CMK (cell line): ENCODE data around the gene LRRC10.

Experiments
- DNase-seq: peaks from one replicate; pipeline ENCODE4 v3.0.0-alpha.2; 2010; ENCODE audit warnings: low read depth

Gene LRRC10, protein sequence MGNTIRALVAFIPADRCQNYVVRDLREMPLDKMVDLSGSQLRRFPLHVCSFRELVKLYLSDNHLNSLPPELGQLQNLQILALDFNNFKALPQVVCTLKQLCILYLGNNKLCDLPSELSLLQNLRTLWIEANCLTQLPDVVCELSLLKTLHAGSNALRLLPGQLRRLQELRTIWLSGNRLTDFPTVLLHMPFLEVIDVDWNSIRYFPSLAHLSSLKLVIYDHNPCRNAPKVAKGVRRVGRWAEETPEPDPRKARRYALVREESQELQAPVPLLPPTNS

DNA sequence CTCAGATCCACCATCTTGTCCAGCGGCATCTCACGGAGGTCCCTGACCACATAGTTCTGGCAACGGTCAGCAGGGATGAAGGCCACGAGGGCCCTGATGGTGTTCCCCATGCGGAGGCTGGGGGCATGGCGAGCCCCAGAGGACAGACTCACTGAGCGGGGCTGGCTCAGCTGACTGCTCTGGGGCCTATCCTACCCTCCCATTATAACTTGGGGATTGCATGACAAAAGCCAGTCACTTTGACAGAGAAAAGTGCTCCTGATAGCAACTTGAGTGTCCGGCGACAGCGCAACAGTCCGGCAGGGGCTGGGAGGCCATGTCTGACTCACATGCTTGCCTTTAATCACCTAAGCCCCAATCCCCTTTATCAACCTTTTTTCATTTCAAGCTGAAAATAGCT is at the start of gene LRRC10:
TSS of gene LRRC10 (minus strand) at position 179 of the 400 bp plus-strand sequence. CDS start at position 110, 69 bp downstream.
- no peak for DNase-seq

DNA sequence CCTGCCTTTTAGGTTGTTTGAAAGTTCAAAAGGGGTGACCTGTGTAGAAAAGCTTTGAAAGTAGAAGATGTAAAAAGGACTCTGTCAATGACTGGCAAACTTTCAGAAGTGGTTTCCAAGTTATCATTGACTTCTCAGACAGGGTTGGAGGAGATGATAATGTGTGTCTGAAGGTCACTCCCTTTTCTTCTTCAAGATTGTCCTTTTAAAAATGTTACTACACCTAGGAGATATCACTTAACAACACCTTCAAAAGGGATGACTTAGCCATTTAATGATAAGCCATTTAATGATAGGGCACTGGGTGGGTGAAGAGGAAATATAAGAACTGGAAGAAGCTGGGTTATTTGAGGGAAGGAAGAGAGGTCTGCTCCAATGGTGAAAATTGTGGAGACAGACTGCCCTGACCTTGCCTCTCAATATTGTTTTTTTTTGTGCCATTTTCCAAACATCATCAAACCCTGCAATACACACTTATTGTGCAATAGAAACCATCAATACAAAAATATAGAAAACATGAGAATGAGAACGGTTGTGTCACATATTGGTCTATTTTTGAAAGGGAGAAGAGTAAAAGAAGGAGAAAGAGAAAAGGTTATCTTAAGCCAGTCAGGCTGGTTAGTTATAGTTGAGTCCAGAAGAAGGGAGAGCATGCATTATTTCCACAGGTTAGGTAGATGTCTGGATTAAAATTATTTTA is 49.6 kb upstream of the LRRC10 start:
- DNase-seq, result no peak

DNA sequence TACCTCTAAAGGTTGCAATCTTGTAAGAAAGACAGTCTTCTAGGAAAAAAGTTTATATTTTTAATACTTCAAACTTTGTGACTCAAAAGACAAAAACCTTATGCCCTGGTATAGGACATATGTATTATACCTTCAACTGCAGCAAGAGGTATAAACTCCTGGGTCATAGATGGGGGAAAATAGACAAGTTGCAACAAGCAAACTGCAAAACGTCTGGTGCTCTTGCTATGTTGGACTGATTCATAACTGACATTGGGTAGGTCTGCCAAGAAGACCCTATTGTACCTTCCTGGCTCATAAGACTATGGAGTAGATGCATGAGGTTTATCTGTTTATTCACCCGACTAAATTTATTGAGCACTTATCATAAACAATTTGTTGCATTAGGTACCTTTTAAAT is 47.5 kb upstream of the LRRC10 start:
- no peak for DNase-seq

DNA sequence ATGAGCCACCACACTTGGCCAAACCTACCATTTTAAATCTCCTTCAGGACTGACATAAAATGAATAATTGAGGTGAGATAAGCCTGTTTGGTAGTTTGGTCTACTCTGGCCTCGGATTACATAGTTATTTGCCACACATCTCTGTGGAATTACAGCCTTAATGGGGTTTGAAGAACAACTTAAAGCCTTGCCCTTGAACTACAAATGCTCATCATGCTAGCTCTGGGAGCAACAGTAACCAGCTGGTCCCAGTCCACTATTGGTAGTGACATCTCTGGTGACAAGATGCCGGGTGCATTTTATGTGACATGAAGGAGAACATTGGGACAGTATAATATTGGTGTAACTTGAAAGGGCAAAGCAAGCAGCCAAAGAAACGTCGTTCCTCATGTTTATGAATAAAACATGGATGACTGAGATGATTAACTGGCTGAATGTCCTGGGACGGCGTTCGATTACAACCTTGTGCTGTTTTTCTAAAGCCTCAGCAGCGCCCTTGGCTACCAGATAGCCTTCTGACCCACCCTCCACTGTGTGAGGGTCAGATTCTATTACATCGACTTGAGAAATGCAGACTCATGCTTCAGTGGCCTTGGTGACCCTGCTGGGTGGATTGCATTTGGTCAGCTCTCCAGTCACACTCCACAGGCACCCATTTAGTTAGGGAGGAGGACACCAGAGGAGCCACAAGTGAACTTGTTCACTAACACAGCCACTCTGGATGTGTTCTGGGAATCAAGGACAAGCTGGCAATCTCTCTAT is 46.9 kb upstream of the LRRC10 start:
- no peak for DNase-seq

DNA sequence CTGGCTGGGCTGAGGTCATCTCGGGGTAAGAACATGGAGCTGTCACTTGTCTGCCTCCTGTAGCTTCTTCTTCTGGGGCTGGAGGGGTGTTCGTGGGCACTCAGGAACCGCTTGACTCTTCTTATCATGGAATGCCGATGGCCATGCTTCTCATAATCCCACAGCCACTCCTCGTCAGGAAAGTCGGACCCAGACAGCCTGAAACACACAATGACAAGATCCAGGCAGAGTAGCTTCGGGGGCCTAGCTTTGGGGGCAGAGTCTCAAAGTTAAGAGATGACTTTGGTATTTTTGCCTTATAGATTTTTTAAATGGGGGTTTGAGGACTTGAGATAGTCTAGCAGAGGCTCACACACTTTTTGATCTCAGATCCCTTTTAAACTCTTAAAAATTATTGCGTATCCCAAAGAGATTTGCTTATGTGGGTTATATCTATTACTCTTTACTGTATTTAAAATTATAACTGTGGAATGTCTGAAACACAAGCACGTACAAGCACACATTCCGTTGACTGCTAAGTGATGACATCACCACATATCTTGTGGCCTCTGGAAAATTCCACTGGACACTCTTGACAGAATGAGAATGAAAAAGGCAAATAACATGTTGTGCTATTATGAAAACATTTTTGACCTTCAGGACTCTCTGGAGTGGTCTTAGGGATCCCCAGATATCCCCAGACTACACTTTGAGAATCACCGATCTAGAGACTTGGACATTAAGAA is 45.1 kb upstream of the LRRC10 start:
- DNase-seq, result no peak

DNA sequence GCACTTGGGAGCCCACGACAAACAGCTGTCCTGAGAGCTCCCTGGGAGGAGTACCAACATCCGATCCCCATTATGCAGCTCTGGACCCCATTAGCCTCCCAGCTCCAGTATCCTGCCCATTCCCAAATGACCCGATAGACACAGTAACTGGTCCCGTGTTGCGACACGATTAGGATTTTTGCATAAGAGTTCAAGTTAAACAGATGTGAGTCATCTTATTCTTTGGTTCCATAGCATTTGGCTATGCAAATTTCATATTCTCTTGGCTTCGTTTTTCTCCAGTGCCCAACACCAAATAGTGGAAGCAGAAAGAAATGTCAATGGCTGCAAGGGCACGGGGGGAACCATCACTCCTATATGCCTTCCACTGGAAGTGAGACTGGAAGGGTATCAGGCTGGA is 43.0 kb upstream of the LRRC10 start:
- DNase-seq, result no peak

DNA sequence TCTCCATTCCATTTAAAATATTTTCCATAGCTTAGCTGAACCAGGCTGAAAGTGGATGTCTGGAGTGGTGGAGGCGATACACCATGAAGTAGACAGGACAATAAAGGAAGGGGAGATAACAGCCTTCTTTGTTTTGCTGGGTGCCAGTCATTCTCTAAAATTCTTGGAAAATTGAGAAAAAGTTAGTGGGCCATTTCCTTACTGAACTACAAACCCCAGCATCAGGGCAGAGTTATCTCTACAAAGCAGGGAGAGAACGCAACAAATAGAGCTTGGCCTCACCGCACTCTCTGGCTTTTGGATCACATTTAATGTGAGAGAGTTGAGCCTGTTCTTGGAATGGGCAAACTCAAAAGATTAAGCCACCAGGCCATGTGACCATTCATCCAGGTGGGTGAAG is 41.2 kb upstream of the LRRC10 start:
- DNase-seq, result no peak

DNA sequence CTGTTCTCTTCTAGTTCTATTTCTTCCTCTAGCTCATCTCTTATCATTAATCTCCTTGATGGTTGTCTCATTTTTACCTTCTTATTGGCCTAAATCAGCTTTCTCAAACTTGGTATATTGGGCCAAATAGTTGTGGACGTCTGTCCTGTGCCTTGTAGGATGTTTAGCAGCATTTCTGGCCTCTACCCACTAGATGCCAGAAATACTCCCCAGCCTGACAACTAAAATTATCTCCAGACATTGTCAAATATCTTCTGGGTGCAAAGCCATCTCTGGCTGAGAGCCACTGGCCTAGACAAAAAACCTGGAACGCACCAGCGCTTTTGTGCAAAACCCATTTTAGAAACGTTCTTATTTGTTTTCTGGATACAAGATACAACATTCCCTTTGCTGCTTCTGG is 38.8 kb upstream of the LRRC10 start:
- DNase-seq, result no peak

DNA sequence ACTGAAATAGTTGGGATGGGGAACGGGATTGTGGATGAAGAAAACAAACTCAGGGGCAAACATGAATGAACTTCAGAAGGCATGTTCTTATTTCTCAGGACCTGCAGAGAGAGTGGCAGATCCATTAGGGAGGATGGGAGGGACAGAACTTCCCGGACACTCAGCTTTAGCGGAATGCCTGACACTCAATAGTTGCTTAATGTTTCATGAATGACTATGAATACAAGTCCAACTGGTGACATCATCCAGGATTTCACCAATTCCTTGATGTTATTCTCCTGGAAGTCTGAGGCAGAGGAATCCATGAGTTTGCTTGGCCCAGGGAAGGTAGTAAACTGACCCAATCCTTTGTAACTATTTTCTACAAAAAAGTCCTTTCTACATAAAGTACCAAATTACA is 37.8 kb upstream of the LRRC10 start:
- DNase-seq, result no peak

DNA sequence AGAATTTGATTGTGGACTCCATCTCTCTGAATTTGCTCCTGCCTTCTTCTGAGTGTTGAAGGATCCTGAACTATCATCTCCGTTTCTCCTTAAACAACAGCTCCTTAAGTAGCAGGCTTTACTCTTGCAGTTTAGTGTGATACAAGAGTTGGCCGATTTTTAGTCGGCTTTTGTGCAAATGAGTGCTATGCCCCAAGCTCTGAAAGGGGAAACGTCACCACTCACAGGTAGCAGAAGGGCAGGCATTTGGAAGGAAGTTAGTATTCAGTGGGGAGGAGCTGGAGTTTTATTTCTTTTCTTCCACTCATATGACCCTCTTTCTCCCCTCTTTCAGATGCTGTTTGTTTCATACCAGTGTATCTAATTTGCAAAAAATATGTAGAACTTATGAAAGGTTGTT is 36.5 kb upstream of the LRRC10 start:
- DNase-seq, result no peak

DNA sequence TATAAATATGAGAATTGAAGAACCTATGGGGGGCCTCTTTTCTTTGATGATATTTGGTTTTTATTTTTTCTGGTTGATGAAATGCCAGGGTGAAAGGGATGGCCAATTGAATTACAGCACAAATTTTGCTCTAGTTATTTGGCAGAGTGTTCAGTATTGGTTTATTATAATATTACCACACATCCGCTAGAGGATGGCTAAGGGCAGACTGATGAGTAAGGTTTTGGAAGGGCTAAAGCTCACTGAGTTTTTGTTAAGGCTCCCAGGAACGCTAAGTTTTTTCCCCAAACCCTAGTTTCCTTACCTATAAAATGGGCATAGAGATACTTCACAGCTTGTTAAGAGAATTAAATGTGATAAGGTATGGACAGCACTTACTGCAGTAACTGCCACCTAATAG is 34.3 kb upstream of the LRRC10 start:
- no peak for DNase-seq

DNA sequence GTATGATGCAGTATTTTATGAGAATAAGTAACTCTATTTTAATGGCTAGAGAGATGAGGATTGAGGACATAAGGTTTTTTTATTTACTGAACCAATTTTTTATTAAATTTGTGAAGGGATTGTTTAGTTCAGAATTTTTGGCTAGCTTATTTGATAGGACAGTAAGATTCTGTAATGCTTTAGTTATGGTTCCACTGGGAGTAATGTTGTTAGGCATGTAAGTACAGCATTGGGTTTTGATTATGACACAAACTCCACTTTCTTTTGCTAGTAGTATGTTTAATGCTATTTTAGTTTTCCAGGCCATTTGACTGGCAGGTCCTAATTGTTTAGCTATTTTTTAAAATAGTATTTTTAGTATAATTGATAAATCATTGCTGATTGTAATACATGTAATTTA is 33.8 kb upstream of the LRRC10 start:
- DNase-seq, result no peak

DNA sequence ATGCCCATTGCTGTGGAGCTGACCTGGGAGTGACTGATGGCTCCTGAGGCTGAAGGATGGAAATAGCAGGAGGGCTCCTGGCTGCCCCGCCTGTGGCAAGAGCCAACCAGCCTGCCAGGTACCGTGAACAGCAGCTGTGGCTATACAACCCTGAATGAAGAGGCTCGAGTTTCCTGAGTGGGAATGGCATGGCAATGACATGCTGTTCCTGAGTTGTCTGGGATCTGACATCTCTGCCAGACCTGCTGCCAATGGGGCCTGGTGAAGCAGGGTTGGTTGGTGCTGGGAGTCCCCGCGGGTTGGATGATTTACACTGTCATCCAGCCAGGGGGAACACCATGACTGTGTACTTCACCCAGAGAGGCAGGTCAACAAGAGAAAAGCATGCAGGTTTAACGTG is 31.8 kb upstream of the LRRC10 start:
- no peak for DNase-seq

DNA sequence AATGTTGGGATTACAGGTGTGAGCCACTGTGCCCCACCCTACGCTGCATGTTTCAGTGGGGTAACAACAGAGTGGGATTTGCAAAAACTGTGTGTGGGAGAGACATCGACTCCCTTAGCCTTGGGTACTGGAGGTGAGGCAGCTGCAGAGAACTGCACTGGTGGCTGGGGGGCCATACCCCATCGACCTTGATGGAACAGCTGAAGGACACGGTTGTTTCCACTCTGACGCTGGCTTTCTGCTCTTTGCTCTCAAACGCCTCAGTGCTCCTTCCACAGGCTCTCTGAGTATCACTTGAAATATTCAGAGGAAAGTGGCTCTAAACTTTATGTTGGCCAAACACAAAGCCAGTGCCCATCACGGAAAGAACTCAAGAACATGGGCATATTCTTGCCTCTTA is 30.8 kb upstream of the LRRC10 start:
- no peak for DNase-seq

DNA sequence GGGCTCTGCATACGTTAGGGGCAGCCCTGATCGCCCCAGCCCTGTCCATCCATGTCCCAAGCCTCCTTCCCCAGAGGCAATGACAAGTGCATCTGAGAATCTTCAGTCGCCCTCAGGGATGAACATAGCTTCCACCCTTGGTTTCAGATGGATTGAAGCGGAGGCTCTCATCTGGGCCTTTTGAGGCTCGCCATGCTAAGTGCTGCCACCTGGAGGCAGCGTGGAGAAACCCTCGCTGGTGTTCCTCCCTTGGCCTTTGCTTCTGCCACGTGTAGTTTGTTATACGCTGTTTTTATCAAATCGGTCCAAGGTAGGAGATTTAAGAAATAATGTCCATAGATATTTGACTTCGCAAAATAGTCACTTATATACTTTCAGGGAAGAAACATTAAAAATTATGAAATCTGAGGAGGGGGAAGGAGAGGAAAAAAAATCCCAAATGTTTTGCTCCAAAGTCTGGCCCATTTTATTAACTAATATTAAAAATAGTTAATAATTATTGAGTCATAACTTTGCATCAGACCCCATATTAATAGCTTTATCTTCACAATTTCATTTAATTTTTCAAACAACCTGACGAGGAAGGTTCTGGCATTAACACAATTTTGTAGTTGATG is 28.8 kb upstream of the LRRC10 start:
- DNase-seq, result no peak

DNA sequence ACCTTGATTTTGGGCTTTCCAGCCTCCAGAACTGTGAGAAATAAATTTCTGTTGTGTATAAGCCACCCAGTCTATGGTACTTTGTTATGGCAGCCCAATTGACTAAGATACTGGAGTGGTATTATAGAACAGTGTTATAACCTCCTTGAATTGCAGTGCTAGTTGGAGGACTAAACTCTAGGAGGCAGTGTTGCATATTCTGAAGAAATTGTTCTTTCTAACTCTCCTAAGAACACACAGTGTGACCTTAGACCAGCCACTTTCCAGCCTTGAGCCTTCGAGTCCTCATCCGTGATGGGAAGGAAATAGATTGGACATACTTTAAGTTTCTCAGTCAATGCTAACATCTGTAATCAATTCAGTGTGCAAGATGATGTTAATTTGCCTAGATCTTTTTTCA is 22.4 kb upstream of the LRRC10 start:
- DNase-seq, result no peak

DNA sequence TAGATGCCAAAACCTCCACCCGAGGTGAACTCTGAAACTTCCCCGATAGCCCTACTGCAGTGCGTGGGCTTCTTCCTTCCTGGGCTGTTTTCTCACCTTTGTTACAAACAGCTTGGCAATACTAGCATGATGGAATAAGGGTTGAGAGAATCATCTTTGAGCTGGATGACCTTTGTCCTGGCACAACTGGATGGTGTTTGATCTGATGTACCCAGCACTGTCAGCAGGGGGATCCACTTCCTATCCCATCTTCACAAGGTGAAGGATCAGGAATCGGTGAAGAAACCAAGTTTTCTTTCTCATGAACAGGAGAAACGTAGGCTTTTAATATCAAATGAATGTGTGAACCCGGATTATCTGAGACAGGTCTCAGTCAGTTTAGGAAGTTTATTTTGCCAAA is 19.5 kb upstream of the LRRC10 start:
- DNase-seq, result no peak

DNA sequence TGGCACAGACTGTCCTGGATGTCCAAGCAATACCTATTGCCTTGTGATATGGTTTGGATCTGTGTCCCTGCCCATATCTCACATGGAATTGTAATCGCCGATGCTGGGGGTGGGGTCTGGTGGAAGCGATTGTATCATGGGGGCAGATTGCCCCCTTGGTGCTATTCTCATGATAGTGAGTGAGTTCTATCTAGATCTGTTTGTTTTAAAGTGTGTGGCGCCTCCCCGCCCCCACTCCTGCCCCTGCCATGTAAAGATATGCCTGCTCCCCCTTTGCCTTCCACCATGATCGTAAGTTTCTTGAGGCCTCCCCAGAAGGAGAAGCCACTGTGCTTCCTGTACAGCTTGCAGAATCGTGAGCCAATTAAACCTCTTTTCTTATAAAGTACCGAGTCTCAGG is 16.8 kb upstream of the LRRC10 start:
- DNase-seq, result no peak

DNA sequence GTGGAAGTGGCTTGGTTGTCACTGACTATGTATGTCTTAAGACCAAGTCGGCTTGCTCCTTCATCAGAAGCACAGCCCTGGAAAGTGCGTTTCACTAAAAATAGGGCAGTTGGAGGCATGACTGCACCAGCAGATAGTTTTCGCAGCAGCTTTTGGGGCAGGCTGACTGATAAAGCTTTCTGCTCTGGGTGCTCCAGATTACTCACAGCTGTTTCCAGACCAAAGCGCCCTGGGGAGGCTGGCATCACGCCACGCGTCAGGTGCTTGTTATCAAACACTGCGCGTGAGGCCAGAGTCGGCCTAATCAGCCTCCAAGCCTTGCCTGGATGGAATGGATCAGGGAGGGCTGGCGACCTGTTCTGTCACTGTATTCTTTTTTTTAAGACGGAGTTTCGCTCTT is 13.3 kb upstream of the LRRC10 start:
- no peak for DNase-seq

DNA sequence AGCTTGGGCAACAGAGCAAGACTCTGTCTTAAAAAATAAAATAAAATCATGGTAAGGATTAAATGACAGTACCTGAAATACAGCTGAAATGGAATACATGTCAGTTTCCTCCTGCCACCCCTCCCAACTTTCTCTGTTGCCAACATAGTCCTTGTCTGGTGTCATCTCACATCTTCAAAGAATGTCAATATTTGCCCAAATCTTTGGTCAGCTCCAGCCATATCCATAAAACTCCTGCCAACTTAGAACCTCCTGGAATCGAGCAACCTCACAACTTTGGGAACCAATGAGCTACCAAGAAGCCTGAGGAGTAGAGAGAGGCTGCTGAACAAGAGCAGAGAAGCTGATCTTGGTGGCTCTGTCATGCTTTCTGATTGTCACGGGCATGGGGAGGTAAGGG is 10.8 kb upstream of the LRRC10 start:
- DNase-seq, result no peak

DNA sequence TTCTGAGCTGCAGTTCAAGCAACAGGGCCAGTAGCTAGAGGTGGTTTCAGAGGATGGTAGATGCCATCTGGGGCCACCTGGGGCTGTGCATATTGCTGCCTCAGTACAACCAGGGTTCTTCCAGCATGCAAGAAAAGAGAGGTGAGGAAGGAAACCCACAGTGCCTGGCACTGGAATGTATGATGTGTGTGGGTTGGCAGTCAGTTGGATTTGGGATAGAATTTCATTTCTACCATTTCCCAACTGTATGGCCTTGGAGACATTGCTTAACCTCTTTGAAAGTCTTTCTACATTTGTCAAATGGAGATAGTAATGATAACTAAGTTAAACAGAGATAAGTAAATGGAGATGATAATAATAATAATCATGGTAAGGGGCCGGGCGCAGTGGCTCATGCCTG is 10.2 kb upstream of the LRRC10 start:
- no peak for DNase-seq

DNA sequence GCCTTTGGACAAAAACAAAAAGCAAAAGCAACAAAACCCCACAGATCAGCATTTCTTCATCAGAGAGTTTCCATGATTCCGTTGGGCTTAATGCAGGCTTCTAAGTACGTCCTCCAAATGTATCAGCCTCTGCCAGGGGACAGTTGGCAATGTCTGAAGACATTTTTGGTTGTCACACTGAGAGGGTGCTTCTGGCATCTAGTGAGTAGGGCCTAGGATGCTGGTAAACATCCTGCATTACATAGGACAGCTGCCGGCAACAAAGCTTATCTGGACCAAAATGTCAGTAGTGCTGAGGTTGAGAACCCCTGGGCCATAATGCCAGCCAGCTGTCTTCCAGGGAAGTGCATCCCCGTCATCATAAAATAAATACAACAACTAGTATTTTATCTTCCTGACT is 9.4 kb upstream of the LRRC10 start:
- DNase-seq, result no peak
